ENCODE results near the gene SUGT1.

GRCh38 chr13:52686376-52686775 lies 33.7 kb downstream of the SUGT1 start:
- TF ChIP-seq CTCF (IDR thresholded peaks at IDR 0.05; ENCODE audit: poor library complexity, severe bottlenecking), result no peak
- no peak for TF ChIP-seq REST (IDR thresholded peaks at IDR 0.05; ENCODE audit: borderline replicate concordance)
- no peak for TF ChIP-seq EP300 (conservative IDR thresholded peaks at IDR 0.05; ENCODE audit: poor library complexity, severe bottlenecking)

All from neural cell (in vitro differentiated cells).